GM12878 (cell line): ENCODE measurements around the gene FAM186B. TPM values are rescaled to one million over a fixed set of nuclear protein-coding genes. Genes with fewer than 3 reads are reported as not detected.

Experiments
- DPF2 ChIP-seq: fragments of 450-650 bp; IDR thresholded peaks from 2 replicates; pipeline ENCODE4 v1.6.1; 2017; ENCODE audit warnings: mild to moderate bottlenecking
- MEF2A ChIP-seq: IDR thresholded peaks from 2 replicates; pipeline ENCODE4 v1.6.1; 2011; ENCODE audit warnings: low read depth, mild to moderate bottlenecking, low read length, moderate library complexity; ENCODE audit not compliant: insufficient read depth
- RBBP5 ChIP-seq: fragments of 200-600 bp; sonication (generic); conservative IDR thresholded peaks from 2 replicates; pipeline ENCODE4 v1.6.1; 2016
- RCOR1 ChIP-seq: conservative IDR thresholded peaks from 2 replicates; pipeline ENCODE4 v1.6.1; 2012; ENCODE audit warnings: low read depth, low read length, improper control_type of control experiment
- ZNF384 ChIP-seq: IDR thresholded peaks from 2 replicates; pipeline ENCODE4 v1.6.1; 2012; ENCODE audit warnings: low read depth, mild to moderate bottlenecking, low read length, improper control_type of control experiment, borderline replicate concordance
- polyA plus RNA-seq, 11 experiments: library from polyadenylated mRNA; depleted of rRNA in 4 of 11; unstranded in 6 of 11; stranded (reverse) in 5 of 11; fragments of >200 nt; fragmentation: Nextera tagmentation in 4 of 11; fragmentation: Illumina TruSeq in 1 of 11; extraction: Ambion mirVana in 4 of 11; extraction: Trizol in 1 of 11; gene quantifications; 1 replicate in 1 of 11; 2 replicates in 10 of 11; pipeline versions ENCODE4 v1.2.1 to v1.2.3, GENCODE V29; 2011 to 2016; ENCODE audit warnings: inconsistent platforms in 2 of 11, missing spikeins in 2 of 11, low read depth in 1 of 11
- total RNA-seq, 4 experiments: library from RNA; depleted of rRNA in 3 of 4; stranded (reverse); fragments of >200 nt in 3 of 4; fragmentation: Illumina TruSeq in 1 of 4; extraction: Trizol in 1 of 4; gene quantifications; 2 replicates each; pipeline versions ENCODE4 v1.2.1 to v1.2.3, GENCODE V29; 2013 to 2021
- TF ChIP-seq, protein P1 (sequence below): IDR thresholded peaks from 2 replicates; pipeline ENCODE4 v1.6.1; 2011; ENCODE audit warnings: low read depth, low read length, improper control_type of control experiment, borderline replicate concordance
- TF ChIP-seq, protein P2 (sequence below): fragments of 150-350 bp; IDR thresholded peaks from 2 replicates; pipeline ENCODE4 v1.6.1; 2014; ENCODE audit warnings: mild to moderate bottlenecking, low read depth, low read length
- TF ChIP-seq, protein P3 (sequence below): fragments of 450-650 bp; formaldehyde crosslinking; IDR thresholded peaks from 2 replicates; pipeline ENCODE4 v1.5.0; 2022; ENCODE audit warnings: mild to moderate bottlenecking, missing genetic modification characterization
- TF ChIP-seq, protein P4 (sequence below): fragments of 450-650 bp; IDR thresholded peaks from 2 replicates; pipeline ENCODE4 v1.6.1; 2017; ENCODE audit warnings: mild to moderate bottlenecking
- TF ChIP-seq, protein P5 (sequence below): IDR thresholded peaks from 2 replicates; pipeline ENCODE4 v1.6.1; 2011; ENCODE audit warnings: low read depth, mild to moderate bottlenecking, low read length, moderate library complexity, borderline replicate concordance; ENCODE audit errors: extremely low read depth
- TF ChIP-seq, protein P6 (sequence below): IDR thresholded peaks from 2 replicates; pipeline ENCODE4 v1.6.1; 2012; ENCODE audit warnings: mild to moderate bottlenecking, low read depth, low read length
- TF ChIP-seq, protein P7 (sequence below): fragments of 450-650 bp; IDR thresholded peaks from 2 replicates; pipeline ENCODE4 v1.6.1; 2016; ENCODE audit warnings: mild to moderate bottlenecking, moderate library complexity, borderline replicate concordance

Gene FAM186B
- total and polyA plus RNA-seq, 10 of the 15 experiments (the other 5 are each of a cell fraction or from before 2014, with no cell fraction given) = 0.13 to 0.79 (median 0.51) TPM

DNA sequence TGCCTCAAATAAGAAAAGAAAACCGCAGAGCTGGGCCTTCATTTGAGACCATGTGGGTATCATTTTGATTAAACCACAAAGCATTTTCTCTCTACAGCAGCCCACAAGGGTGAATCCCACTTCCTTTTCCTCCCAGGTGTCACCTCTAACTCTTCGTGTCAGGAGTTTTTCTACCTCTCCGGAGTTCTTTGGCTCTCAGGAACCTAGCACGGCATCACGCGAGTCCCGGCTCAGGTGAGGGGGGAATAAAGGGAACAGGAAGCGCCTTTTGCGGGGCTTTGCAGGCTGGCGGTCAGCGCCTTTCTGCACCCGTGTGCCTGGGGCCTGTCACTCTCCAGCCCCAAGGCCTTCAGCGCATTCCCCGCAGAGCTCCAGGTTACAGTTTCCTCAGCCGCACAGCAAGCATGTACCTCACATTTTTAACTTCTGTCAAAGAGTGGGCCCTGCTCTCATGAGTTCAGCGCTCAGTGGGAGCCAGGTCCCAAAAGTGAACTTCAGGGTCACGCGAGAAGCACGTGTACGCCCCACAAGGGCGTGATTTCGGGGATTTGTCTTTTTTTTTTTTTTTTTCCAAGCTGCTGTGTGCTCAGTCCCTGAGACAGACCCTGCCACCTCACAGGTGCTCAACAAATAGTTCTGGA, 17.2 kb upstream of the FAM186B start (continued):
- TF ChIP-seq, protein P1, sequence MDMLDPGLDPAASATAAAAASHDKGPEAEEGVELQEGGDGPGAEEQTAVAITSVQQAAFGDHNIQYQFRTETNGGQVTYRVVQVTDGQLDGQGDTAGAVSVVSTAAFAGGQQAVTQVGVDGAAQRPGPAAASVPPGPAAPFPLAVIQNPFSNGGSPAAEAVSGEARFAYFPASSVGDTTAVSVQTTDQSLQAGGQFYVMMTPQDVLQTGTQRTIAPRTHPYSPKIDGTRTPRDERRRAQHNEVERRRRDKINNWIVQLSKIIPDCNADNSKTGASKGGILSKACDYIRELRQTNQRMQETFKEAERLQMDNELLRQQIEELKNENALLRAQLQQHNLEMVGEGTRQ = no peak
- TF ChIP-seq ZNF384 (peak; percentile 75), RCOR1 (no peak), MEF2A (no peak), RBBP5 (no peak), DPF2 (peak; percentile 65)
- TF ChIP-seq, protein P2, sequence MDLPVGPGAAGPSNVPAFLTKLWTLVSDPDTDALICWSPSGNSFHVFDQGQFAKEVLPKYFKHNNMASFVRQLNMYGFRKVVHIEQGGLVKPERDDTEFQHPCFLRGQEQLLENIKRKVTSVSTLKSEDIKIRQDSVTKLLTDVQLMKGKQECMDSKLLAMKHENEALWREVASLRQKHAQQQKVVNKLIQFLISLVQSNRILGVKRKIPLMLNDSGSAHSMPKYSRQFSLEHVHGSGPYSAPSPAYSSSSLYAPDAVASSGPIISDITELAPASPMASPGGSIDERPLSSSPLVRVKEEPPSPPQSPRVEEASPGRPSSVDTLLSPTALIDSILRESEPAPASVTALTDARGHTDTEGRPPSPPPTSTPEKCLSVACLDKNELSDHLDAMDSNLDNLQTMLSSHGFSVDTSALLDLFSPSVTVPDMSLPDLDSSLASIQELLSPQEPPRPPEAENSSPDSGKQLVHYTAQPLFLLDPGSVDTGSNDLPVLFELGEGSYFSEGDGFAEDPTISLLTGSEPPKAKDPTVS = no peak
- TF ChIP-seq, protein P3, sequence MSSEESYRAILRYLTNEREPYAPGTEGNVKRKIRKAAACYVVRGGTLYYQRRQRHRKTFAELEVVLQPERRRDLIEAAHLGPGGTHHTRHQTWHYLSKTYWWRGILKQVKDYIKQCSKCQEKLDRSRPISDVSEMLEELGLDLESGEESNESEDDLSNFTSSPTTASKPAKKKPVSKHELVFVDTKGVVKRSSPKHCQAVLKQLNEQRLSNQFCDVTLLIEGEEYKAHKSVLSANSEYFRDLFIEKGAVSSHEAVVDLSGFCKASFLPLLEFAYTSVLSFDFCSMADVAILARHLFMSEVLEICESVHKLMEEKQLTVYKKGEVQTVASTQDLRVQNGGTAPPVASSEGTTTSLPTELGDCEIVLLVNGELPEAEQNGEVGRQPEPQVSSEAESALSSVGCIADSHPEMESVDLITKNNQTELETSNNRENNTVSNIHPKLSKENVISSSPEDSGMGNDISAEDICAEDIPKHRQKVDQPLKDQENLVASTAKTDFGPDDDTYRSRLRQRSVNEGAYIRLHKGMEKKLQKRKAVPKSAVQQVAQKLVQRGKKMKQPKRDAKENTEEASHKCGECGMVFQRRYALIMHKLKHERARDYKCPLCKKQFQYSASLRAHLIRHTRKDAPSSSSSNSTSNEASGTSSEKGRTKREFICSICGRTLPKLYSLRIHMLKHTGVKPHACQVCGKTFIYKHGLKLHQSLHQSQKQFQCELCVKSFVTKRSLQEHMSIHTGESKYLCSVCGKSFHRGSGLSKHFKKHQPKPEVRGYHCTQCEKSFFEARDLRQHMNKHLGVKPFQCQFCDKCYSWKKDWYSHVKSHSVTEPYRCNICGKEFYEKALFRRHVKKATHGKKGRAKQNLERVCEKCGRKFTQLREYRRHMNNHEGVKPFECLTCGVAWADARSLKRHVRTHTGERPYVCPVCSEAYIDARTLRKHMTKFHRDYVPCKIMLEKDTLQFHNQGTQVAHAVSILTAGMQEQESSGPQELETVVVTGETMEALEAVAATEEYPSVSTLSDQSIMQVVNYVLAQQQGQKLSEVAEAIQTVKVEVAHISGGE (CRISPR knock-in tag) = no peak
- TF ChIP-seq, protein P4, sequence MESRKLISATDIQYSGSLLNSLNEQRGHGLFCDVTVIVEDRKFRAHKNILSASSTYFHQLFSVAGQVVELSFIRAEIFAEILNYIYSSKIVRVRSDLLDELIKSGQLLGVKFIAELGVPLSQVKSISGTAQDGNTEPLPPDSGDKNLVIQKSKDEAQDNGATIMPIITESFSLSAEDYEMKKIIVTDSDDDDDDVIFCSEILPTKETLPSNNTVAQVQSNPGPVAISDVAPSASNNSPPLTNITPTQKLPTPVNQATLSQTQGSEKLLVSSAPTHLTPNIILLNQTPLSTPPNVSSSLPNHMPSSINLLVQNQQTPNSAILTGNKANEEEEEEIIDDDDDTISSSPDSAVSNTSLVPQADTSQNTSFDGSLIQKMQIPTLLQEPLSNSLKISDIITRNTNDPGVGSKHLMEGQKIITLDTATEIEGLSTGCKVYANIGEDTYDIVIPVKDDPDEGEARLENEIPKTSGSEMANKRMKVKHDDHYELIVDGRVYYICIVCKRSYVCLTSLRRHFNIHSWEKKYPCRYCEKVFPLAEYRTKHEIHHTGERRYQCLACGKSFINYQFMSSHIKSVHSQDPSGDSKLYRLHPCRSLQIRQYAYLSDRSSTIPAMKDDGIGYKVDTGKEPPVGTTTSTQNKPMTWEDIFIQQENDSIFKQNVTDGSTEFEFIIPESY = no peak
- TF ChIP-seq, protein P5, sequence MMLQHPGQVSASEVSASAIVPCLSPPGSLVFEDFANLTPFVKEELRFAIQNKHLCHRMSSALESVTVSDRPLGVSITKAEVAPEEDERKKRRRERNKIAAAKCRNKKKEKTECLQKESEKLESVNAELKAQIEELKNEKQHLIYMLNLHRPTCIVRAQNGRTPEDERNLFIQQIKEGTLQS = no peak
- TF ChIP-seq, protein P6, sequence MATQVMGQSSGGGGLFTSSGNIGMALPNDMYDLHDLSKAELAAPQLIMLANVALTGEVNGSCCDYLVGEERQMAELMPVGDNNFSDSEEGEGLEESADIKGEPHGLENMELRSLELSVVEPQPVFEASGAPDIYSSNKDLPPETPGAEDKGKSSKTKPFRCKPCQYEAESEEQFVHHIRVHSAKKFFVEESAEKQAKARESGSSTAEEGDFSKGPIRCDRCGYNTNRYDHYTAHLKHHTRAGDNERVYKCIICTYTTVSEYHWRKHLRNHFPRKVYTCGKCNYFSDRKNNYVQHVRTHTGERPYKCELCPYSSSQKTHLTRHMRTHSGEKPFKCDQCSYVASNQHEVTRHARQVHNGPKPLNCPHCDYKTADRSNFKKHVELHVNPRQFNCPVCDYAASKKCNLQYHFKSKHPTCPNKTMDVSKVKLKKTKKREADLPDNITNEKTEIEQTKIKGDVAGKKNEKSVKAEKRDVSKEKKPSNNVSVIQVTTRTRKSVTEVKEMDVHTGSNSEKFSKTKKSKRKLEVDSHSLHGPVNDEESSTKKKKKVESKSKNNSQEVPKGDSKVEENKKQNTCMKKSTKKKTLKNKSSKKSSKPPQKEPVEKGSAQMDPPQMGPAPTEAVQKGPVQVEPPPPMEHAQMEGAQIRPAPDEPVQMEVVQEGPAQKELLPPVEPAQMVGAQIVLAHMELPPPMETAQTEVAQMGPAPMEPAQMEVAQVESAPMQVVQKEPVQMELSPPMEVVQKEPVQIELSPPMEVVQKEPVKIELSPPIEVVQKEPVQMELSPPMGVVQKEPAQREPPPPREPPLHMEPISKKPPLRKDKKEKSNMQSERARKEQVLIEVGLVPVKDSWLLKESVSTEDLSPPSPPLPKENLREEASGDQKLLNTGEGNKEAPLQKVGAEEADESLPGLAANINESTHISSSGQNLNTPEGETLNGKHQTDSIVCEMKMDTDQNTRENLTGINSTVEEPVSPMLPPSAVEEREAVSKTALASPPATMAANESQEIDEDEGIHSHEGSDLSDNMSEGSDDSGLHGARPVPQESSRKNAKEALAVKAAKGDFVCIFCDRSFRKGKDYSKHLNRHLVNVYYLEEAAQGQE = no peak
- TF ChIP-seq, protein P7, sequence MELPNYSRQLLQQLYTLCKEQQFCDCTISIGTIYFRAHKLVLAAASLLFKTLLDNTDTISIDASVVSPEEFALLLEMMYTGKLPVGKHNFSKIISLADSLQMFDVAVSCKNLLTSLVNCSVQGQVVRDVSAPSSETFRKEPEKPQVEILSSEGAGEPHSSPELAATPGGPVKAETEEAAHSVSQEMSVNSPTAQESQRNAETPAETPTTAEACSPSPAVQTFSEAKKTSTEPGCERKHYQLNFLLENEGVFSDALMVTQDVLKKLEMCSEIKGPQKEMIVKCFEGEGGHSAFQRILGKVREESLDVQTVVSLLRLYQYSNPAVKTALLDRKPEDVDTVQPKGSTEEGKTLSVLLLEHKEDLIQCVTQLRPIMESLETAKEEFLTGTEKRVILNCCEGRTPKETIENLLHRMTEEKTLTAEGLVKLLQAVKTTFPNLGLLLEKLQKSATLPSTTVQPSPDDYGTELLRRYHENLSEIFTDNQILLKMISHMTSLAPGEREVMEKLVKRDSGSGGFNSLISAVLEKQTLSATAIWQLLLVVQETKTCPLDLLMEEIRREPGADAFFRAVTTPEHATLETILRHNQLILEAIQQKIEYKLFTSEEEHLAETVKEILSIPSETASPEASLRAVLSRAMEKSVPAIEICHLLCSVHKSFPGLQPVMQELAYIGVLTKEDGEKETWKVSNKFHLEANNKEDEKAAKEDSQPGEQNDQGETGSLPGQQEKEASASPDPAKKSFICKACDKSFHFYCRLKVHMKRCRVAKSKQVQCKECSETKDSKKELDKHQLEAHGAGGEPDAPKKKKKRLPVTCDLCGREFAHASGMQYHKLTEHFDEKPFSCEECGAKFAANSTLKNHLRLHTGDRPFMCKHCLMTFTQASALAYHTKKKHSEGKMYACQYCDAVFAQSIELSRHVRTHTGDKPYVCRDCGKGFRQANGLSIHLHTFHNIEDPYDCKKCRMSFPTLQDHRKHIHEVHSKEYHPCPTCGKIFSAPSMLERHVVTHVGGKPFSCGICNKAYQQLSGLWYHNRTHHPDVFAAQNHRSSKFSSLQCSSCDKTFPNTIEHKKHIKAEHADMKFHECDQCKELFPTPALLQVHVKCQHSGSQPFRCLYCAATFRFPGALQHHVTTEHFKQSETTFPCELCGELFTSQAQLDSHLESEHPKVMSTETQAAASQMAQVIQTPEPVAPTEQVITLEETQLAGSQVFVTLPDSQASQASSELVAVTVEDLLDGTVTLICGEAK = no peak
